Measurements from ENCODE around the gene NADK. TPM values are rescaled to one million over a fixed set of nuclear protein-coding genes. Genes with fewer than 3 reads are reported as not detected.

The NADK gene
- total and polyA plus RNA-seq, 10 of the 15 experiments (the other 5 are each of a cell fraction or from before 2014, with no cell fraction given) = 1.1 to 93.2 (median 46.9) TPM

DNA sequence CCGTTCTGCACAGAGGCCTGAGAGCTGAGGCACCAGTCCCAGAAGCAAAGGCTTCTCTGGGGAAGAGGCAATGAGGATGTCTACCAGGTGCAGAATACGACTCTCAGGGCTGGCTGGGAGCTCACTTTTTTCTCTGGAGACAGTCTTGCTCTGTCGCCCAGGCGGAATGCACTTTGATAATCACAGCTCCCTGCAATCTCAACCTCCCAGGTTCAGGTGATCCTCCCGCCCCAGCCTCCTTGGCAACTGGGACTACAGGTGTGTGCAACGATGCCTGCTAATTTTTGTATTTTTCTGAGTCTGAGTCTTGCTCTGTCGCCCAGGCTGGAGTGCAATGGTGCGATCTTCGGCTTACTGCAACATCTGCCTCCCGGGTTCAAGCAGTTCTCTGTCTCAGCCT, 17.6 kb downstream of the NADK start (continued):
- TF ChIP-seq ZNF384 (IDR thresholded peaks at IDR 0.05; ENCODE audit: borderline replicate concordance, low read depth, low read length) = no peak

DNA sequence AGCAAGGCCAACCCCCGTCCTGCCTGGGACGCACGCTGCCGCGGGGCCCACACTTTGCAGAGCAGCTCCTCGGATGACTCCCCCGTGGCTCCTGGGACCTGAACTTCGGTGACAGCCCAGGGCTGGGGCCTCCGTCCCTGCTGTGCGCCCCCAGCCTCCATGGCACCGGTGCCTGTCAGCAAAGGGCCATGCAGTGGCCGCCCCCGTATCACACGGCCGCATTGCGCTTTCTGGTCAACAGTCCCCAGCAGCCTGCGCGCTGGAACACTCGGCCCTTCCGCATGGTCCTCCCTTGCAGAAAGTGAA, 18.0 kb downstream of the NADK start:
- POLR2A ChIA-PET = no interaction called here
- ATAC-seq = no peak
- WGBS (ENCODE audit: insufficient coverage, insufficient replicate concordance, low lambda C conversion rate, missing lambda C conversion rate) = 98% methylated on average over 20 of the region's 20 CpGs
- H3K4me2 ChIP-seq (ENCODE audit: control insufficient read depth, insufficient read depth) = no peak overlapping the region
- H2AFZ ChIP-seq (ENCODE audit: control insufficient read depth, low read depth, low read length) = no peak overlapping the region
- RAD21 ChIA-PET (ENCODE audit: unreplicated experiment) = no interaction called here
- H3K4me3 ChIP-seq = no peak overlapping the region
- FAIRE-seq = no peak
- no TSS peak for BruUV-seq (replicated peaks)
- no peak overlapping the region for H3K9ac ChIP-seq (ENCODE audit: control insufficient read depth, insufficient read depth, low read length)
- CTCF ChIA-PET = no interaction called here
- TF ChIP-seq MTA3 (IDR thresholded peaks at IDR 0.05; ENCODE audit: borderline replicate concordance, low read length) = no peak
- TF ChIP-seq KDM1A (IDR thresholded peaks at IDR 0.05; ENCODE audit: borderline replicate concordance) = no peak
- TF ChIP-seq, protein P1, sequence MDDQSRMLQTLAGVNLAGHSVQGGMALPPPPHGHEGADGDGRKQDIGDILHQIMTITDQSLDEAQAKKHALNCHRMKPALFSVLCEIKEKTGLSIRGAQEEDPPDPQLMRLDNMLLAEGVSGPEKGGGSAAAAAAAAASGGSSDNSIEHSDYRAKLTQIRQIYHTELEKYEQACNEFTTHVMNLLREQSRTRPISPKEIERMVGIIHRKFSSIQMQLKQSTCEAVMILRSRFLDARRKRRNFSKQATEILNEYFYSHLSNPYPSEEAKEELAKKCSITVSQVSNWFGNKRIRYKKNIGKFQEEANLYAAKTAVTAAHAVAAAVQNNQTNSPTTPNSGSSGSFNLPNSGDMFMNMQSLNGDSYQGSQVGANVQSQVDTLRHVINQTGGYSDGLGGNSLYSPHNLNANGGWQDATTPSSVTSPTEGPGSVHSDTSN (IDR thresholded peaks at IDR 0.05; ENCODE audit: insufficient replicate concordance, low read depth, low read length) = no peak
- no peak for TF ChIP-seq RB1 (IDR thresholded peaks at IDR 0.05; ENCODE audit: borderline replicate concordance)
- TF ChIP-seq POU2F2 (IDR thresholded peaks at IDR 0.05; ENCODE audit: borderline replicate concordance, low read depth, low read length) = no peak
- no peak for TF ChIP-seq POLR2A (IDR thresholded peaks at IDR 0.05; ENCODE audit: low read depth, low read length)
- no peak for TF ChIP-seq SRF (IDR thresholded peaks at IDR 0.05; ENCODE audit: low read depth in 2 of 2, low read length in 2 of 2)
- no peak for TF ChIP-seq LARP7 (IDR thresholded peaks at IDR 0.05)
- TF ChIP-seq RUNX3 (IDR thresholded peaks at IDR 0.05; ENCODE audit: low read length) = no peak
- no peak for TF ChIP-seq TAF1 (IDR thresholded peaks at IDR 0.05; ENCODE audit: borderline replicate concordance, low read depth, low read length)
- TF ChIP-seq NR2C2 (IDR thresholded peaks at IDR 0.05; ENCODE audit: borderline replicate concordance, control insufficient read depth, insufficient read length, low read depth) = no peak
- no peak for TF ChIP-seq NR2F1 (conservative IDR thresholded peaks at IDR 0.05)
- TF ChIP-seq IKZF1 (conservative IDR thresholded peaks at IDR 0.05) = no peak
- in situ Hi-C loops (cut with MboI) = no loop called here
- H4K20me1 ChIP-seq (ENCODE audit: control insufficient read depth, insufficient read depth) = no peaks in the 10 kb centered on the region
- SMC1A ChIA-PET (ENCODE audit: uncharacterized antibody, unreplicated experiment) = no interaction called here
- DNase-seq (ENCODE audit: low read depth, low spot score) = no peak
- no peak overlapping the region for H3K27ac ChIP-seq (ENCODE audit: control insufficient read depth, insufficient read depth)
- intact Hi-C loops (cut with micrococcal nuclease; ENCODE audit: unreplicated experiment) = no loop called here
- H3K27me3 ChIP-seq (replicated peaks in 1 of 2; ENCODE audit: control insufficient read depth in 2 of 2, insufficient read depth in 2 of 2, low read length in 1 of 2) = no peaks in the 10 kb centered on the region
- no peaks in the 10 kb centered on the region for H3K4me1 ChIP-seq (ENCODE audit: control insufficient read depth, insufficient read depth, low read length)
- H3K79me2 ChIP-seq (ENCODE audit: control insufficient read depth, insufficient read depth, low read length) = no peaks in the 10 kb centered on the region; the same call in none of the 2 replicates
- no peaks in the 10 kb centered on the region for H3K9me3 ChIP-seq (replicated peaks; ENCODE audit: control insufficient read depth, insufficient read depth, low read length)
- H3K36me3 ChIP-seq (ENCODE audit: control insufficient read depth in 2 of 2, insufficient read depth in 2 of 2, low read length in 1 of 2) = peaks cover 19 to 54% of the 10 kb centered on the region in 2 experiments
